Measurements from ENCODE around the gene NCKAP5.

GRCh38 chr2:133045787-133046186 is 522.5 kb downstream of the NCKAP5 start:
- TF ChIP-seq JUN (IDR thresholded peaks at IDR 0.05) (no peak), ZNF302 (CRISPR knock-in tag; IDR thresholded peaks at IDR 0.05) (no peak), TP53 (CRISPR knock-in tag; IDR thresholded peaks at IDR 0.05) (no peak), CHD4 (IDR thresholded peaks at IDR 0.05; ENCODE audit: borderline replicate concordance) (no peak), CTCF (IDR thresholded peaks at IDR 0.05) (no peak), HES2 (IDR thresholded peaks at IDR 0.05) (no peak), SMC3 (IDR thresholded peaks at IDR 0.05) (no peak), PBX3 (IDR thresholded peaks at IDR 0.05) (no peak), MAFK (IDR thresholded peaks at IDR 0.05; ENCODE audit: partially characterized antibody) (no peak), RFX5 (IDR thresholded peaks at IDR 0.05) (no peak), CHD2 (IDR thresholded peaks at IDR 0.05; ENCODE audit: low read length, partially characterized antibody) (no peak)

Data from A549 (cell line).